Tongue (tissue), 2 donors: ENCODE results near the gene RNF14. TPM values are rescaled to one million over a fixed set of nuclear protein-coding genes. Genes with fewer than 3 reads are reported as not detected.
"Not testable (repeated sequence)": the region's sequence is repeated elsewhere in the genome, so short reads cannot be mapped to it uniquely, and the experiment has no call there.

ENCODE experiments used
- DNase-seq: peaks from one replicate; pipeline ENCODE4 v3.0.0-alpha.2; 2015
- total RNA-seq: library from RNA; depleted of rRNA; stranded (reverse); fragments of >200 nt; gene quantifications from one replicate; pipeline ENCODE4 v1.2.3, GENCODE V29; 2014

The RNF14 gene
- total RNA-seq, 1 donor from 2014 or later = 79.0 TPM

- no peak for DNase-seq
These were observed 47.1 kb downstream of the RNF14 start for GRCh38 chr5:142015781-142016533.

- no peak for DNase-seq
These were observed 47.7 kb downstream of the RNF14 start for GRCh38 chr5:142016556-142016955.

GRCh38 chr5:142017832-142018427, 49.0 kb downstream of the RNF14 start:
- DNase-seq = no peak

- no peak for DNase-seq
These were observed 51.3 kb downstream of the RNF14 start for GRCh38 chr5:142020122-142020659.

GRCh38 chr5:142023836-142024235, 54.9 kb downstream of the RNF14 start:
- no peak for DNase-seq

GRCh38 chr5:142024771-142025304, 55.9 kb downstream of the RNF14 start:
- peak; percentile 94 for DNase-seq

GRCh38 chr5:142025637-142026036, 56.7 kb downstream of the RNF14 start:
- no peak for DNase-seq

- no peak for DNase-seq
These were observed 63.2 kb downstream of the RNF14 start for GRCh38 chr5:142032150-142032549.

GRCh38 chr5:142032747-142033631, 64.1 kb downstream of the RNF14 start:
- no peak for DNase-seq

GRCh38 chr5:142033632-142034567, 65.0 kb downstream of the RNF14 start:
- not testable (repeated sequence) for DNase-seq

- DNase-seq = no peak
These were observed 66.1 kb downstream of the RNF14 start for GRCh38 chr5:142034994-142035393.

GRCh38 chr5:142036918-142037317, 68.0 kb downstream of the RNF14 start:
- DNase-seq = no peak

- DNase-seq = not testable (repeated sequence)
These were observed 68.7 kb downstream of the RNF14 start for GRCh38 chr5:142037599-142037998.

GRCh38 chr5:142038735-142039134, 69.8 kb downstream of the RNF14 start:
- no peak for DNase-seq

Other genes starting within 250 kb of the RNF14 start
- gene PCDH1, start 90.7 kb upstream of the RNF14 start, total RNA-seq = 24.0 TPM
- 61.7 TPM for gene DELE1, start 45.2 kb upstream of the RNF14 start, total RNA-seq
- 20.1 TPM for gene PCDH12, start 10.9 kb upstream of the RNF14 start, total RNA-seq
- 38.8 TPM for gene GNPDA1, start 43.9 kb downstream of the RNF14 start, total RNA-seq
- gene NDFIP1, start 139.7 kb downstream of the RNF14 start, total RNA-seq = 77.8 TPM